ENCODE results near the gene DYDC2. TPM values are rescaled to one million over a fixed set of nuclear protein-coding genes. Genes with fewer than 3 reads are reported as not detected.

Gene DYDC2
- total RNA-seq, 1 experiment from 2014 or later, result not detected

GRCh38 chr10:80320377-80320776 is 36.2 kb upstream of the DYDC2 start:
- no peak for TF ChIP-seq TCF7L2 (IDR thresholded peaks at IDR 0.05; ENCODE audit: low read depth, low read length)
- no peak for TF ChIP-seq SIN3A (IDR thresholded peaks at IDR 0.05; ENCODE audit: borderline replicate concordance, insufficient read depth, low read depth, low read length)
- no peak for TF ChIP-seq CTCF (IDR thresholded peaks at IDR 0.05)
- TF ChIP-seq POLR2AphosphoS5 (IDR thresholded peaks at IDR 0.05; ENCODE audit: low read depth, low read length), result no peak
- TF ChIP-seq REST (IDR thresholded peaks at IDR 0.05; ENCODE audit: insufficient read depth in 1 of 2, low read depth in 2 of 2, low read length in 1 of 2), result no peak
- no peaks in the 10 kb centered on the region for H3K36me3 ChIP-seq (ENCODE audit: control insufficient read depth, insufficient read depth, low read length)
- peaks cover 14% of the 10 kb centered on the region for H3K27me3 ChIP-seq (ENCODE audit: control insufficient read depth, insufficient read depth, low read length)
- DNase-seq (ENCODE audit: low read depth, low spot score), result no peak
- intact Hi-C loops (cut with micrococcal nuclease; ENCODE audit: unreplicated experiment) (no loop called here), in situ Hi-C loops (cut with HindIII; ENCODE audit: low pct_unique_long_range_greater_than_20kb, low sequenced_read_pairs) (no loop called here)
- H3K4me3 ChIP-seq (ENCODE audit: low read depth in 2 of 2, low read length in 2 of 2), result no peak overlapping the region
- no peak for ATAC-seq
- H3K27ac ChIP-seq (ENCODE audit: low read length), result no peak overlapping the region
- BruUV-seq (replicated peaks), result no TSS peak
- CTCF ChIA-PET, result no interaction called here
- POLR2A ChIA-PET, result no interaction called here
- H3K4me1 ChIP-seq (ENCODE audit: control insufficient read depth, insufficient read depth, low read length), result no peaks in the 10 kb centered on the region
- no peaks in the 10 kb centered on the region for H3K9me3 ChIP-seq (ENCODE audit: control insufficient read depth, insufficient read depth, low read depth, low read length)

- no TSS peak for BruUV-seq (replicated peaks)
- ChIA-PET CTCF (no interaction called here), POLR2A (no interaction called here)
- H3K27me3 ChIP-seq (ENCODE audit: control insufficient read depth, insufficient read depth, low read length), result peaks cover 14% of the 10 kb centered on the region
- no peak overlapping the region for H3K4me3 ChIP-seq (ENCODE audit: low read depth in 2 of 2, low read length in 2 of 2)
- intact Hi-C loops (cut with micrococcal nuclease; ENCODE audit: unreplicated experiment), result no loop called here
- TF ChIP-seq SIN3A (IDR thresholded peaks at IDR 0.05; ENCODE audit: borderline replicate concordance, insufficient read depth, low read depth, low read length) (no peak), CTCF (IDR thresholded peaks at IDR 0.05) (no peak), TCF7L2 (IDR thresholded peaks at IDR 0.05; ENCODE audit: low read depth, low read length) (no peak), POLR2AphosphoS5 (IDR thresholded peaks at IDR 0.05; ENCODE audit: low read depth, low read length) (no peak), REST (IDR thresholded peaks at IDR 0.05; ENCODE audit: insufficient read depth in 1 of 2, low read depth in 2 of 2, low read length in 1 of 2) (no peak)
- H3K9me3 ChIP-seq (ENCODE audit: control insufficient read depth, insufficient read depth, low read depth, low read length), result no peaks in the 10 kb centered on the region
- in situ Hi-C loops (cut with HindIII; ENCODE audit: low pct_unique_long_range_greater_than_20kb, low sequenced_read_pairs), result no loop called here
- H3K4me1 ChIP-seq (ENCODE audit: control insufficient read depth, insufficient read depth, low read length), result no peaks in the 10 kb centered on the region
- no peak overlapping the region for H3K27ac ChIP-seq (ENCODE audit: low read length)
- ATAC-seq, result no peak
- no peaks in the 10 kb centered on the region for H3K36me3 ChIP-seq (ENCODE audit: control insufficient read depth, insufficient read depth, low read length)
- DNase-seq (ENCODE audit: low read depth, low spot score), result no peak
These were observed 35.4 kb upstream of the DYDC2 start for GRCh38 chr10:80321183-80321582.
